Hepatocyte (in vitro differentiated cells): ENCODE data around the gene PNPLA2. TPM values are rescaled to one million over a fixed set of nuclear protein-coding genes. Genes with fewer than 3 reads are reported as not detected.

Source experiments
- DNase-seq: peaks from one replicate; pipeline ENCODE4 v3.0.0-alpha.2; 2016; ENCODE audit warnings: low spot score
- H2AFZ ChIP-seq: fragments of 200-600 bp; sonication (generic); 2 replicates; pipeline ENCODE4 v1.6.0; 2016; ENCODE audit warnings: antibody characterized with exemption, mild to moderate bottlenecking
- H3K27ac ChIP-seq: fragments of 200-600 bp; sonication (generic); 2 replicates; pipeline ENCODE4 v1.5.1; 2016; ENCODE audit warnings: mild to moderate bottlenecking
- H3K27me3 ChIP-seq: fragments of 200-600 bp; sonication (generic); 2 replicates; pipeline ENCODE4 v1.6.1; 2016
- H3K36me3 ChIP-seq: fragments of 200-600 bp; sonication (generic); replicated peaks from 2 replicates; pipeline ENCODE4 v1.5.1; 2016; ENCODE audit warnings: low read depth; ENCODE audit not compliant: insufficient read depth
- H3K4me1 ChIP-seq: fragments of 200-600 bp; sonication (generic); 2 replicates; pipeline ENCODE4 v1.5.1; 2016; ENCODE audit warnings: mild to moderate bottlenecking, moderate library complexity; ENCODE audit not compliant: insufficient read depth
- H3K4me2 ChIP-seq: fragments of 200-600 bp; sonication (generic); 2 replicates; pipeline ENCODE4 v1.6.0; 2016
- H3K4me3 ChIP-seq: fragments of 200-600 bp; sonication (generic); 2 replicates; pipeline ENCODE4 v1.5.1; 2016; ENCODE audit warnings: mild to moderate bottlenecking
- H3K79me2 ChIP-seq: fragments of 200-600 bp; sonication (generic); 2 replicates; pipeline ENCODE4 v1.6.0; 2017; ENCODE audit warnings: mild to moderate bottlenecking
- H3K9me2 ChIP-seq: fragments of 200-600 bp; sonication (generic); replicated peaks from 2 replicates; pipeline ENCODE4 v1.6.0; 2017; ENCODE audit warnings: mild to moderate bottlenecking; ENCODE audit not compliant: insufficient read depth
- H3K9me3 ChIP-seq: fragments of 200-600 bp; sonication (generic); 2 replicates; pipeline ENCODE4 v1.5.1; 2016; ENCODE audit warnings: low read depth, mild to moderate bottlenecking
- H4K20me1 ChIP-seq: fragments of 200-600 bp; sonication (generic); 2 replicates; pipeline ENCODE4 v1.6.0; 2016; ENCODE audit warnings: mild to moderate bottlenecking; ENCODE audit not compliant: insufficient read depth, poor library complexity, severe bottlenecking
- EZH2 ChIP-seq: fragments of 200-600 bp; sonication (generic); IDR thresholded peaks from 2 replicates; pipeline ENCODE4 v1.6.1; 2016; ENCODE audit warnings: antibody characterized with exemption, mild to moderate bottlenecking, borderline replicate concordance
- EZH2phosphoT487 ChIP-seq: fragments of 200-600 bp; sonication (generic); IDR thresholded peaks from one replicate; pipeline ENCODE4 v1.6.1; 2018; ENCODE audit warnings: antibody characterized with exemption, mild to moderate bottlenecking, low read depth, moderate library complexity; ENCODE audit not compliant: unreplicated experiment, severe bottlenecking
- WGBS: methylation state at CpG from one replicate; pipeline ENCODE4 v1.1.6; 2016; ENCODE audit warnings: low lambda C conversion rate; ENCODE audit errors: missing lambda C conversion rate; 5-methylcytosine and 5-hydroxymethylcytosine counted together
- polyA plus RNA-seq: library from polyadenylated mRNA; unstranded; fragments of >200 nt; fragmentation: Nextera tagmentation; extraction: Ambion mirVana; gene quantifications from 2 replicates; pipeline ENCODE4 v1.2.1, GENCODE V29; 2016
- total RNA-seq: library from RNA; depleted of rRNA; stranded (reverse); fragments of >200 nt; gene quantifications from 2 replicates; pipeline ENCODE4 v1.2.3, GENCODE V29; 2014
- TF ChIP-seq, protein P1 (sequence below): fragments of 200-600 bp; sonication (generic); IDR thresholded peaks from 2 replicates; pipeline ENCODE4 v1.5.1; 2016; ENCODE audit warnings: antibody characterized with exemption, mild to moderate bottlenecking; ENCODE audit not compliant: poor library complexity

PNPLA2 gene
- total and polyA plus RNA-seq, 2 experiments from 2014 or later, result 12.9 to 50.0 TPM

DNA sequence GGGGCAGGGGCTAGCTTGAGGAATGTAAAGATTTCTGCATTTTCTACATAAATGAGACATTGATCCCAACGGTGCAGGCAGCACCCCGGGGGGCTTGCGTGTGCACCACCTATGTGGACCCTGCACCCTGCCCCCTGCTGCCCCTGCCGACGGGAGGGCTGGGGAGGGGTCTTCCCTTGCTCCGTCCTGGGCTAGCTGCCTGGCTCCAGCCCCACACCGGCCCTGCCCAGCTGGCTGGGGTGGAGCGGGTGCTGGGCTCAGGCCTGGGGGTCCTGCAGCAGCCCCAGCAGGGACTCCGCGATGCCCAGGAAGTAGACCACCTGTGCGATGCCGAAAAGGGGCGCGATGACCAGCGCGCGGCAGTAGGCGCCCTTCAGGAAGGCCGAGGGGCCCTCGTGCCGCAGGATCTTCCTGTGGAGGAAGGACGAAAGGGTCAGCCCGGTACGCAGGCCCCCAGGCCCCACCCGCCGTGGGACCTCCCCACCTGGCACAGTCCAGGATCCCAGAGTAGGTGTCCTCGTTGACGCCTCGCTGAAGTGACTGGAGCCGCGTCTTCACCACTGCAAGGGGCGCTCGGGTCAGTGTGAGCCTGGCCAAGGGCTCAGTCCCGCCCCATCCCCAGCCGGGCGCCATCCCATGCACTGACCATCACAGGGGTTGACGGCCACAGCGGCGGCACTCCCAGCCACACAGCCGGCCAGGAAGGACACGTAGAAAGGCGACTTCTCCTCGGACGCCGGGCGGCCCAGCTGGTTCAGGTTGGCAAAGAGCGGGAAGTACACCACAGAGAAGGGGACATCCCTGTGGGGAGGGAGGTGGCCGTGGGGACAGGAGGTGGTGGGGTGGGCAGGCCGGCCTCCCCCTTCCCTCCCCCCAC is 26.8 kb upstream of the PNPLA2 start:
- H3K4me3 ChIP-seq, result no peak overlapping the region
- no peak for TF ChIP-seq EZH2phosphoT487
- TF ChIP-seq EZH2, result no peak
- TF ChIP-seq, protein P1, sequence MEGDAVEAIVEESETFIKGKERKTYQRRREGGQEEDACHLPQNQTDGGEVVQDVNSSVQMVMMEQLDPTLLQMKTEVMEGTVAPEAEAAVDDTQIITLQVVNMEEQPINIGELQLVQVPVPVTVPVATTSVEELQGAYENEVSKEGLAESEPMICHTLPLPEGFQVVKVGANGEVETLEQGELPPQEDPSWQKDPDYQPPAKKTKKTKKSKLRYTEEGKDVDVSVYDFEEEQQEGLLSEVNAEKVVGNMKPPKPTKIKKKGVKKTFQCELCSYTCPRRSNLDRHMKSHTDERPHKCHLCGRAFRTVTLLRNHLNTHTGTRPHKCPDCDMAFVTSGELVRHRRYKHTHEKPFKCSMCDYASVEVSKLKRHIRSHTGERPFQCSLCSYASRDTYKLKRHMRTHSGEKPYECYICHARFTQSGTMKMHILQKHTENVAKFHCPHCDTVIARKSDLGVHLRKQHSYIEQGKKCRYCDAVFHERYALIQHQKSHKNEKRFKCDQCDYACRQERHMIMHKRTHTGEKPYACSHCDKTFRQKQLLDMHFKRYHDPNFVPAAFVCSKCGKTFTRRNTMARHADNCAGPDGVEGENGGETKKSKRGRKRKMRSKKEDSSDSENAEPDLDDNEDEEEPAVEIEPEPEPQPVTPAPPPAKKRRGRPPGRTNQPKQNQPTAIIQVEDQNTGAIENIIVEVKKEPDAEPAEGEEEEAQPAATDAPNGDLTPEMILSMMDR, result no peak
- DNase-seq, result no peak
- H3K36me3 ChIP-seq, result no peaks in the 10 kb centered on the region
- peaks cover 19% of the 10 kb centered on the region for H3K4me1 ChIP-seq
- H3K9me3 ChIP-seq, result no peaks in the 10 kb centered on the region
- no peak overlapping the region for H3K4me2 ChIP-seq
- H3K79me2 ChIP-seq, result peaks cover 6% of the 10 kb centered on the region
- H4K20me1 ChIP-seq, result no peaks in the 10 kb centered on the region
- 96% methylated on average over 48 of the region's 49 CpGs for WGBS
- no peak overlapping the region for H3K27ac ChIP-seq
- no peak overlapping the region for H2AFZ ChIP-seq
- H3K27me3 ChIP-seq, result no peaks in the 10 kb centered on the region
- no peaks in the 10 kb centered on the region for H3K9me2 ChIP-seq

DNA sequence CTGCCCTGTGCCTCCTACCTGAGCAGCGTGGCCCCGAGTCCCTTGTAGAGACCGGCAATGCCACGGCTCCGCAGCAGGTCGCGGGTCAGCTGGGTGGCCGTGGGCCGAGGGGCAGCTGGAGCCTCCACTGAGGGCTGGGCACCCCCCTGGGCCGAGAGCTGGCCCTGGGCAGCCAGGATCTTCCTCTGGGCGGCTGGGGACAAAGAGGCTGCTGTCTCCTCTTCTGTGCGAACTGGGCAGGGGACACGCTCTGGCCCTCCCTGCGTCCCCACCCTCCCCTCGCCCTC is 26.2 kb upstream of the PNPLA2 start:
- H3K79me2 ChIP-seq, result peaks cover 6% of the 10 kb centered on the region
- no peaks in the 10 kb centered on the region for H3K9me2 ChIP-seq
- no peak overlapping the region for H2AFZ ChIP-seq
- no peak overlapping the region for H3K4me3 ChIP-seq
- DNase-seq, result no peak
- no peaks in the 10 kb centered on the region for H4K20me1 ChIP-seq
- TF ChIP-seq EZH2 (no peak), EZH2phosphoT487 (no peak)
- TF ChIP-seq, protein P1, result no peak
- WGBS, result 100% methylated on average over 1 of the region's 15 CpGs
- no peak overlapping the region for H3K27ac ChIP-seq
- no peaks in the 10 kb centered on the region for H3K27me3 ChIP-seq
- H3K4me1 ChIP-seq, result peaks cover 19% of the 10 kb centered on the region
- no peaks in the 10 kb centered on the region for H3K36me3 ChIP-seq
- H3K4me2 ChIP-seq, result no peak overlapping the region
- H3K9me3 ChIP-seq, result no peaks in the 10 kb centered on the region

DNA sequence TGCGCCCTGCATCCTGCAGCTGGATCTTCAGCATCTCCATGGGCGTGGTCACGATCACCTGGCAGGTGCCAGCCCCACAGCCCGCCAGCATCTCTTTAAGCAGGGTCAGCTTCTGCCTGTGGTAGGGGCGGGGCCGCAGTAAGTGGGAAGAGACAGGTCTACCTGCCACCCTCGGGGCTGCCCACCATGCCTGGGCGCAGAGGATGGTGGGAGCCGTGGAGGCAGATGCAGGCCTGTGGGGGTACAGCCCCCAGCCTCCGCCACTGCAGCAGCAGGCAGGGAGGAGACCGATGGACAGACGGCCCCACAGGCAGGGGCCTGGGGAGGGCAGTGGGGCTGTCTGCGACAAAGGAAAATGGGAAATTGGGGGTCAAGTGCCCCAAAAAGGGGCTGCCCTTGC is 25.8 kb upstream of the PNPLA2 start:
- no peak for DNase-seq
- H3K27me3 ChIP-seq, result no peaks in the 10 kb centered on the region
- no peak overlapping the region for H2AFZ ChIP-seq
- TF ChIP-seq EZH2phosphoT487 (no peak), EZH2 (no peak)
- TF ChIP-seq, protein P1, result no peak
- no peak overlapping the region for H3K27ac ChIP-seq
- no peaks in the 10 kb centered on the region for H3K9me3 ChIP-seq
- H3K79me2 ChIP-seq, result peaks cover 6% of the 10 kb centered on the region
- H3K9me2 ChIP-seq, result no peaks in the 10 kb centered on the region
- WGBS, result 97% methylated on average over 12 of the region's 13 CpGs
- no peak overlapping the region for H3K4me3 ChIP-seq
- no peaks in the 10 kb centered on the region for H4K20me1 ChIP-seq
- H3K36me3 ChIP-seq, result no peaks in the 10 kb centered on the region
- H3K4me1 ChIP-seq, result peaks cover 19% of the 10 kb centered on the region
- H3K4me2 ChIP-seq, result no peak overlapping the region
